ENCODE data around the gene ADAT1. TPM values are rescaled to one million over a fixed set of nuclear protein-coding genes. Genes with fewer than 3 reads are reported as not detected.

The ADAT1 gene
- total and polyA plus RNA-seq, 2 of the 8 experiments (the other 6 are each of a cell fraction or from before 2014, with no cell fraction given) = 30.7 to 44.7 TPM

DNA sequence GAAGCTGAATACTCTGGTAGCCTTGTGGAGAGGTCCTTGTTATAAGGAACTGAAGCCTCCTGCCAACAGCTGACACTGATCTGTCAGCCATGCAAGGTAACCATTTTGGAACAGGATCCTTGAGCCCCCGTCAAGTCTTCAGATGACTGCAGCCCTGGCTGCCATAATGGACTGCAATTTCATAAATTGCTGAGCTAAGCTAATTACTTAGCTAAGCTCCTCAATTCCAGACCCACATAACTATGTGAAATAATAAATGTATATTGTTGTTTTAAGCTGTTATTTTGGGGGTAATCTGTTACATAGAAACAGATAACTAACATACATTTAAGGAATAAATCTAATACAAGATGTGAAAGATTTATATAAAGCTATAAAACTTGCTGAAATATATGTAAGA, 16.6 kb downstream of the ADAT1 start:
- H2AK5ac ChIP-seq (ENCODE audit: low read depth, low read length) = no peak overlapping the region
- H3K9me3 ChIP-seq (ENCODE audit: insufficient read depth in 2 of 2, low read depth in 1 of 2, low read length in 1 of 2) = peaks cover 5 to 9% of the 10 kb centered on the region in 2 experiments; a peak in 3 of 4 replicates
- no peak overlapping the region for H2BK15ac ChIP-seq (ENCODE audit: low read length)
- H2BK120ac ChIP-seq (replicated peaks; ENCODE audit: low read depth, low read length) = no peak overlapping the region
- ChIA-PET CTCF (ENCODE audit: partially characterized antibody) (interaction anchor here (0.8 to 4.0 kb wide), 4 partner anchors 9 to 89 kb away, joined by 3 to 22 read pairs (median 6); no protein-coding TSS in a partner anchor), POLR2A (ENCODE audit: partially characterized antibody) (interaction anchor here (0.8 to 1.3 kb wide), 6 partner anchors 9 to 37 kb away, joined by 3 to 4 read pairs (median 4); no protein-coding TSS in a partner anchor)
- H3K4me3 ChIP-seq (ENCODE audit: extremely low read depth in 1 of 4, insufficient read depth in 2 of 4, low read depth in 3 of 4, low read length in 4 of 4) = no peak overlapping the region
- peaks cover 15 to 57% (median 40%) of the 10 kb centered on the region in 4 experiments; a peak in 7 of 8 replicates for H3K36me3 ChIP-seq (ENCODE audit: control insufficient read depth in 2 of 4, insufficient read depth in 4 of 4, low read length in 3 of 4)
- H3K23me2 ChIP-seq (ENCODE audit: low read depth, low read length) = no peaks in the 10 kb centered on the region
- no peak for FAIRE-seq
- no peak overlapping the region for H3K27ac ChIP-seq (ENCODE audit: low read depth, low read length)
- TF ChIP-seq NANOG (IDR thresholded peaks at IDR 0.05; ENCODE audit: insufficient read depth, low read depth, low read length, poor library complexity, severe bottlenecking) = no peak
- TF ChIP-seq CEBPB (IDR thresholded peaks at IDR 0.05; ENCODE audit: low read depth, low read length) = no peak
- no peak for TF ChIP-seq JUN (IDR thresholded peaks at IDR 0.05; ENCODE audit: low read depth, low read length)
- no peak for TF ChIP-seq HDAC2 (IDR thresholded peaks at IDR 0.05; ENCODE audit: borderline replicate concordance in 1 of 2, low read depth in 2 of 2, low read length in 2 of 2)
- TF ChIP-seq KDM1A (IDR thresholded peaks at IDR 0.05; ENCODE audit: borderline replicate concordance, low read length) = no peak
- peak; percentile 77 for TF ChIP-seq MAFK (IDR thresholded peaks at IDR 0.05; ENCODE audit: low read depth, low read length)
- no peak for TF ChIP-seq TAF1 (IDR thresholded peaks at IDR 0.05; ENCODE audit: low read depth, low read length)
- no peak for TF ChIP-seq TEAD4 (IDR thresholded peaks at IDR 0.05; ENCODE audit: low read depth, low read length)
- H3K27me3 ChIP-seq (replicated peaks in 1 of 4; ENCODE audit: control insufficient read depth in 3 of 4, extremely low read depth in 1 of 4, insufficient read depth in 3 of 4, low read length in 3 of 4) = no peaks in the 10 kb centered on the region
- no peak overlapping the region for H4K5ac ChIP-seq (ENCODE audit: insufficient read length, low read depth, low read length)
- H2BK20ac ChIP-seq (ENCODE audit: low read length) = no peak overlapping the region
- no peak overlapping the region for H3K18ac ChIP-seq (ENCODE audit: extremely low read depth, low read length)
- no peaks in the 10 kb centered on the region for H3K4me1 ChIP-seq (replicated peaks in 1 of 4; ENCODE audit: control insufficient read depth in 3 of 4, insufficient read depth in 4 of 4, low read length in 3 of 4)
- no peak overlapping the region for H3K4ac ChIP-seq (replicated peaks; ENCODE audit: insufficient read length, low read depth, low read length)
- H3K4me2 ChIP-seq (ENCODE audit: insufficient read depth in 1 of 2, low read depth in 2 of 2, low read length in 2 of 2) = no peak overlapping the region
- WGBS, 2 experiments (ENCODE audit: extremely low coverage in 1 of 2, insufficient coverage in 1 of 2, insufficient read length in 1 of 2, insufficient replicate concordance in 2 of 2, low coverage in 1 of 2, low lambda C conversion rate in 2 of 2, missing lambda C conversion rate in 1 of 2) = 100% methylated on average over 1 of the region's 1 CpG; no CpG with 5 or more reads in 1 of the 2 experiments
- no peak overlapping the region for H2AFZ ChIP-seq (ENCODE audit: low read length)
- no peak for DNase-seq (ENCODE audit: low read depth in 1 of 2, low spot score in 2 of 2)
- H4K20me1 ChIP-seq (replicated peaks in 1 of 2; ENCODE audit: control insufficient read depth in 1 of 2, insufficient read depth in 2 of 2, low read length in 2 of 2) = no peaks in the 10 kb centered on the region
- no peak overlapping the region for H3K23ac ChIP-seq (ENCODE audit: insufficient read length)
- no peak overlapping the region for H2BK5ac ChIP-seq (ENCODE audit: low read depth, low read length)
- no peak overlapping the region for H3K56ac ChIP-seq (replicated peaks; ENCODE audit: insufficient read length, low read depth, low read length)
- H2BK12ac ChIP-seq (ENCODE audit: low read depth, low read length) = no peak overlapping the region
- no peaks in the 10 kb centered on the region for H3K79me1 ChIP-seq (ENCODE audit: low read depth, low read length)
- H3K9ac ChIP-seq (replicated peaks in 1 of 4; ENCODE audit: extremely low read depth in 1 of 4, low read depth in 3 of 4, low read length in 3 of 4) = no peak overlapping the region
- no peaks in the 10 kb centered on the region for H3K79me2 ChIP-seq (ENCODE audit: control insufficient read depth in 1 of 2, insufficient read depth in 2 of 2, low read length in 2 of 2)
- H4K91ac ChIP-seq (replicated peaks; ENCODE audit: insufficient read length, low read length) = no peak overlapping the region
- no peak overlapping the region for H4K8ac ChIP-seq (ENCODE audit: extremely low read depth, insufficient read depth, low read length)
- H3K14ac ChIP-seq (ENCODE audit: insufficient read length) = no peak overlapping the region

Data from H1 (cell line).